ENCODE measurements around the gene TNFSF8. TPM values are rescaled to one million over a fixed set of nuclear protein-coding genes. Genes with fewer than 3 reads are reported as not detected.

TNFSF8 gene
- total RNA-seq, 1 experiment from 2014 or later = 0.15 TPM

DNA sequence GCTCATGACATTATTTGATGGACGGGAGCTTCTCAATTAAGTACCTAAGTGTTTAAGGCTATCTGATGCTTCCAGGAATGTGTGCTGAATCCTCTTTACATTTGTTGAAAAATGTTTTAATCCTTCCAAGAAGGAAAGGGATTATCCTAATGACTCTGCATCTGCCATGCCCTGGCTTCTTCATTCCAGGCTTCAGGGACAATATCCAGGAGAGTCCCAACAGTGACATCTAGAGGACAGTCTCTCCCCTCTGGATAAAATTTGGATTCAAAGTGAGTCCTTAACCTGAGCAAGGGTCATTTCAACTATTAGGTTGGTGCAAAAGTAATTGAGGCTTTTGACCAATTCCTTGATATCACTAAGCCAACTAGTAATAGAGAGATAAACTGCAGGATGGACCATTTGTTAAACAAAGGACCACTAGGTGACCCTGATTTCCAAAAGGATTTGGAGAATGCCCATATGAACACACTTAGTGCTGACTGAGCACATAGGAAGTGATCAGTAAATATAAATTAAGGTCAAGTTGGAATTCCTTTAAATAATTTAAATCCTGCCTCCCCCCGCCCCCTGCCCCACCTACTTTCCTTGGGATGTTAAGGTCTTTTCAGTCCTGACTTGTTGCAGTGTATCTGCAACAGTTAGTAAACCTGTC is 19.1 kb downstream of the TNFSF8 start:
- DNase-seq (ENCODE audit: low read depth, low spot score) = no peak
- POLR2A ChIA-PET = no interaction called here
- in situ Hi-C loops (cut with HindIII; ENCODE audit: low pct_unique_long_range_greater_than_20kb, low sequenced_read_pairs) = no loop called here
- no TSS peak for BruUV-seq (replicated peaks)
- intact Hi-C loops (cut with micrococcal nuclease; ENCODE audit: unreplicated experiment) = loop anchor here (1.0 kb wide), 1 partner anchor 229 kb away; the partner anchor contains the start of gene TEX48
- TF ChIP-seq CTCF (IDR thresholded peaks at IDR 0.05) (peak; percentile 74), POLR2AphosphoS5 (IDR thresholded peaks at IDR 0.05; ENCODE audit: low read depth, low read length) (no peak)
- CTCF ChIA-PET = interaction anchor here (0.7 to 1.0 kb wide), 3 partner anchors 103 to 231 kb away, joined by 3 read pairs; no protein-coding TSS in a partner anchor
- H3K9me3 ChIP-seq (ENCODE audit: control insufficient read depth, insufficient read depth, low read depth, low read length) = no peaks in the 10 kb centered on the region
- no peaks in the 10 kb centered on the region for H3K36me3 ChIP-seq (ENCODE audit: control insufficient read depth, insufficient read depth, low read length)
- H3K4me1 ChIP-seq (ENCODE audit: control insufficient read depth, insufficient read depth, low read length) = no peaks in the 10 kb centered on the region
- ATAC-seq = peak; percentile 62; the same call in 1 of the 2 replicates
- no peak overlapping the region for H3K4me3 ChIP-seq (ENCODE audit: low read depth in 2 of 2, low read length in 2 of 2)
- H3K27me3 ChIP-seq (ENCODE audit: control insufficient read depth, insufficient read depth, low read length) = no peaks in the 10 kb centered on the region
- no peak overlapping the region for H3K27ac ChIP-seq (ENCODE audit: low read length)

DNA sequence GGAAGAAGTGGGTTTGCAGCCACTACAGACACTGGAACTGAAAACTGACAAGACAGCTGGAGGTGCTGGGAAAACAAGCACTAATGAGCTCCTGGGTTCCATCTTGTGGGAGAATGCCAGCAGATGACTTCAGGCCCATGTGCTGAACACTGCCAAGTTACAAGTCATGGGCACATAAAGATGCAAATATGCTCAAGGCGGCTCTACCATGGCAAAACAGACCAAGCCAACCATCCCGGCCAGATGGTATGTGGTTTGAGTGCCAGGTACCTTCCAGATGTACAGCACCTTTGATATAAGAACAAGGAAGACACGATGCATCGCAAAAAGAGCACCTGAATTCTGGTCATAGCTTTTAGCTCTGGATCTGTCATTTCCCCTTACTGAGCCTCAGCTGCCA is 19.9 kb downstream of the TNFSF8 start:
- intact Hi-C loops (cut with micrococcal nuclease; ENCODE audit: unreplicated experiment) (no loop called here), in situ Hi-C loops (cut with HindIII; ENCODE audit: low pct_unique_long_range_greater_than_20kb, low sequenced_read_pairs) (no loop called here)
- no peak for DNase-seq (ENCODE audit: low read depth, low spot score)
- Histone ChIP-seq H3K9me3 (ENCODE audit: control insufficient read depth, insufficient read depth, low read depth, low read length) (no peaks in the 10 kb centered on the region), H3K4me1 (ENCODE audit: control insufficient read depth, insufficient read depth, low read length) (no peaks in the 10 kb centered on the region), H3K27ac (ENCODE audit: low read length) (no peak overlapping the region), H3K36me3 (ENCODE audit: control insufficient read depth, insufficient read depth, low read length) (no peaks in the 10 kb centered on the region), H3K4me3 (ENCODE audit: low read depth in 2 of 2, low read length in 2 of 2) (no peak overlapping the region), H3K27me3 (ENCODE audit: control insufficient read depth, insufficient read depth, low read length) (no peaks in the 10 kb centered on the region)
- ChIA-PET POLR2A (no interaction called here), CTCF (interaction anchor here (0.6 to 1.0 kb wide), 4 partner anchors 98 to 230 kb away, joined by 3 to 8 read pairs (median 3); no protein-coding TSS in a partner anchor)
- ATAC-seq = no peak
- no TSS peak for BruUV-seq (replicated peaks)
- TF ChIP-seq POLR2AphosphoS5 (IDR thresholded peaks at IDR 0.05; ENCODE audit: low read depth, low read length) = no peak
- no peak for TF ChIP-seq SIN3A (IDR thresholded peaks at IDR 0.05; ENCODE audit: borderline replicate concordance, insufficient read depth, low read depth, low read length)
- TF ChIP-seq CTCF (IDR thresholded peaks at IDR 0.05) = no peak
- no peak for TF ChIP-seq TCF7L2 (IDR thresholded peaks at IDR 0.05; ENCODE audit: low read depth, low read length)
- no peak for TF ChIP-seq REST (IDR thresholded peaks at IDR 0.05; ENCODE audit: insufficient read depth in 1 of 2, low read depth in 2 of 2, low read length in 1 of 2)

All from Panc1 (cell line).